ENCODE measurements around the gene MREG. TPM values are rescaled to one million over a fixed set of nuclear protein-coding genes. Genes with fewer than 3 reads are reported as not detected.

Gene MREG
- total and polyA plus RNA-seq, 10 of the 15 experiments (the other 5 are each of a cell fraction or from before 2014, with no cell fraction given), result 6.9 to 45.0 (median 28.5) TPM

- TF ChIP-seq REST (IDR thresholded peaks at IDR 0.05; ENCODE audit: low read depth, low read length) (no peak), TBL1XR1 (IDR thresholded peaks at IDR 0.05; ENCODE audit: low read depth, low read length) (no peak), MEF2A (IDR thresholded peaks at IDR 0.05; ENCODE audit: insufficient read depth, low read depth, low read length) (no peak), RAD21 (IDR thresholded peaks at IDR 0.05; ENCODE audit: insufficient read depth, low read depth, low read length) (no peak), E4F1 (IDR thresholded peaks at IDR 0.05; ENCODE audit: borderline replicate concordance, partially characterized antibody) (no peak), SP1 (IDR thresholded peaks at IDR 0.05; ENCODE audit: low read depth, low read length) (no peak), JUNB (IDR thresholded peaks at IDR 0.05) (no peak)
These were observed 76.2 kb downstream of the MREG start (continued) for GRCh38 chr2:215937190-215937589.
